Heart left ventricle (tissue), 13 donors: ENCODE data around the gene PTPRN2.

Experiments
- POLR2A ChIP-seq, 2 donors: fragments of 450-650 bp; IDR thresholded peaks; one replicate each; pipeline ENCODE4 v1.6.1; 2017; ENCODE audit warnings: antibody characterized with exemption in 2 of 2, mild to moderate bottlenecking in 2 of 2, moderate library complexity in 2 of 2
- TF ChIP-seq, protein P1 (sequence below), 12 donors: fragments of 200-600 bp; sonication (generic) in 4 of 12; IDR thresholded peaks; one replicate each; pipeline versions ENCODE4 v1.5.0 to v1.8.0; 2018 to 2022; ENCODE audit warnings: antibody characterized with exemption in 12 of 12, mild to moderate bottlenecking in 5 of 12
- donor health status: ischemic (EF 13 %, LVEDD 7.1; RV severe dilation, severe dysfunction).
- donor health status: DM: no; HTN: yes; CAD: no.
- donor health status: DM: no; HTN: no; CAD: no.
- donor health status: ischemic (EF 25% LVEDD 6.9; RV normal size, moderate dysfunction).
- donor health status: ischemic (EF 25% LVEDD 5.7; RV mildly dilated, moderate dysfunction).
- donor health status: ischemic (EF 35%, LVEDD 5.7; RV mildly dilated, moderate dysfunction).
- donor health status: nonischemic (EF 11% LVEDD 7.7; RV severe dilation, severe dysfunction).
- donor health status: DM: yes; HTN: yes; CAD: no.
- donor health status: PGD.
- donor health status: ischemic (EF 29% LVEDD 5.4; RV normal size, mild dysfunction).
- donor health status: nonischemic (EF 23%, LVEDD 6.1; RV moderate dilation, normal function).

- no peak for TF ChIP-seq POLR2A (IDR thresholded peaks at IDR 0.05)
- TF ChIP-seq, protein P1, sequence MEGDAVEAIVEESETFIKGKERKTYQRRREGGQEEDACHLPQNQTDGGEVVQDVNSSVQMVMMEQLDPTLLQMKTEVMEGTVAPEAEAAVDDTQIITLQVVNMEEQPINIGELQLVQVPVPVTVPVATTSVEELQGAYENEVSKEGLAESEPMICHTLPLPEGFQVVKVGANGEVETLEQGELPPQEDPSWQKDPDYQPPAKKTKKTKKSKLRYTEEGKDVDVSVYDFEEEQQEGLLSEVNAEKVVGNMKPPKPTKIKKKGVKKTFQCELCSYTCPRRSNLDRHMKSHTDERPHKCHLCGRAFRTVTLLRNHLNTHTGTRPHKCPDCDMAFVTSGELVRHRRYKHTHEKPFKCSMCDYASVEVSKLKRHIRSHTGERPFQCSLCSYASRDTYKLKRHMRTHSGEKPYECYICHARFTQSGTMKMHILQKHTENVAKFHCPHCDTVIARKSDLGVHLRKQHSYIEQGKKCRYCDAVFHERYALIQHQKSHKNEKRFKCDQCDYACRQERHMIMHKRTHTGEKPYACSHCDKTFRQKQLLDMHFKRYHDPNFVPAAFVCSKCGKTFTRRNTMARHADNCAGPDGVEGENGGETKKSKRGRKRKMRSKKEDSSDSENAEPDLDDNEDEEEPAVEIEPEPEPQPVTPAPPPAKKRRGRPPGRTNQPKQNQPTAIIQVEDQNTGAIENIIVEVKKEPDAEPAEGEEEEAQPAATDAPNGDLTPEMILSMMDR (IDR thresholded peaks at IDR 0.05): no peak
Measured at GRCh38 chr7:158532093-158532627, 55.5 kb downstream of the PTPRN2 start.
